IMR-90 (cell line): Measurements from ENCODE around the gene CST9L. TPM values are rescaled to one million over a fixed set of nuclear protein-coding genes. Genes with fewer than 3 reads are reported as not detected.

Experiments
- ATAC-seq: fragments of 200-7000 bp; cut with Tn5 transposase; 2 replicates; pipeline ENCODE4 v1.9.1; 2020; ENCODE audit warnings: low read depth, mild to moderate bottlenecking, moderate library complexity
- BruUV-seq: library from RNA; stranded (reverse); fragments of 400-500 nt; replicated peaks from 2 replicates; lab custom pipeline; 2021; lab: Mats Ljungman, UMichigan
- CTCF ChIA-PET: fragments of 300-600 bp; formaldehyde crosslinking; extraction: SDS; loops from one replicate; lab custom pipeline; 2021; ENCODE audit warnings: antibody characterized with exemption; lab: Yijun Ruan, JAX
- POLR2A ChIA-PET: fragments of 300-600 bp; sonication (Branson Sonifier 250); formaldehyde crosslinking; loops from one replicate; lab custom pipeline; 2022; ENCODE audit warnings: antibody characterized with exemption; ENCODE audit not compliant: unreplicated experiment; lab: Charles Lee
- DNase-seq: peaks from one replicate; pipeline ENCODE4 v3.0.0; 2013
- H2AFZ ChIP-seq: replicated peaks from 2 replicates; pipeline ENCODE3; 2013; ENCODE audit warnings: low read length, mild to moderate bottlenecking; ENCODE audit not compliant: poor library complexity
- H2AK5ac ChIP-seq: 2 replicates; pipeline ENCODE4 v1.6.1; 2013; ENCODE audit warnings: low read depth, low read length, inconsistent platforms
- H2AK9ac ChIP-seq: replicated peaks from 2 replicates; pipeline ENCODE3; 2013; ENCODE audit warnings: mild to moderate bottlenecking, low read depth, low read length, moderate library complexity; ENCODE audit not compliant: poor library complexity
- H2BK120ac ChIP-seq: 2 replicates; pipeline ENCODE4 v1.6.1; 2013; ENCODE audit warnings: low read depth, low read length, inconsistent platforms
- H2BK15ac ChIP-seq: 3 replicates; pipeline ENCODE4 v1.6.1; 2013; ENCODE audit warnings: low read depth, low read length, inconsistent platforms
- H2BK20ac ChIP-seq: 2 replicates; pipeline ENCODE4 v1.6.1; 2013; ENCODE audit warnings: low read depth, mild to moderate bottlenecking, inconsistent platforms, low read length, moderate library complexity
- H2BK5ac ChIP-seq: 2 replicates; pipeline ENCODE4 v1.6.1; 2013; ENCODE audit warnings: mild to moderate bottlenecking, low read depth, low read length, inconsistent platforms; ENCODE audit not compliant: poor library complexity, severe bottlenecking
- H3K14ac ChIP-seq: replicated peaks from 2 replicates; pipeline ENCODE4 v1.6.1; 2013; ENCODE audit warnings: low read depth, low read length, inconsistent platforms
- H3K18ac ChIP-seq: 2 replicates; pipeline ENCODE4 v1.6.1; 2013; ENCODE audit warnings: low read depth, low read length, control low read depth
- H3K23ac ChIP-seq: 2 replicates; pipeline ENCODE4 v1.6.1; 2013; ENCODE audit warnings: low read depth, low read length, inconsistent platforms
- H3K27ac ChIP-seq: 2 replicates; pipeline ENCODE4 v1.5.1; 2013; ENCODE audit warnings: mild to moderate bottlenecking, control low read depth, low read length; ENCODE audit not compliant: insufficient read depth
- H3K27me3 ChIP-seq: 2 replicates; pipeline ENCODE4 v1.6.1; 2013; ENCODE audit warnings: low read length; ENCODE audit not compliant: control insufficient read depth, insufficient read depth
- H3K36me3 ChIP-seq: 2 replicates; pipeline ENCODE4 v1.6.1; 2013; ENCODE audit warnings: low read length, mixed read lengths; ENCODE audit not compliant: control insufficient read depth, insufficient read depth
- H3K4ac ChIP-seq: 2 replicates; pipeline ENCODE4 v1.6.1; 2013; ENCODE audit warnings: low read depth, low read length, inconsistent platforms
- H3K4me1 ChIP-seq: 2 replicates; pipeline ENCODE4 v1.6.1; 2013; ENCODE audit warnings: low read length, mixed read lengths; ENCODE audit not compliant: control insufficient read depth, insufficient read depth
- H3K4me2 ChIP-seq: 2 replicates; pipeline ENCODE4 v1.6.1; 2013; ENCODE audit warnings: low read depth, mild to moderate bottlenecking, control low read depth, low read length, moderate library complexity
- H3K4me3 ChIP-seq: 2 replicates; pipeline ENCODE4 v1.5.1; 2013; ENCODE audit warnings: low read depth, mild to moderate bottlenecking, control low read depth, low read length, moderate library complexity; ENCODE audit not compliant: insufficient read depth
- H3K56ac ChIP-seq: 2 replicates; pipeline ENCODE4 v1.6.1; 2013; ENCODE audit warnings: low read length, inconsistent platforms; ENCODE audit not compliant: insufficient read depth; ENCODE audit errors: extremely low read depth
- H3K79me1 ChIP-seq, 2 experiments: 2 replicates each; pipeline ENCODE4 v1.6.1; 2013; ENCODE audit warnings: low read length in 2 of 2, inconsistent platforms in 1 of 2, low read depth in 1 of 2
- H3K9ac ChIP-seq: 2 replicates; pipeline ENCODE4 v1.6.1; 2013; ENCODE audit warnings: low read depth, low read length, control low read depth
- H3K9me1 ChIP-seq: 2 replicates; pipeline ENCODE4 v1.6.1; 2013; ENCODE audit warnings: low read length, inconsistent platforms; ENCODE audit not compliant: insufficient read depth
- H3K9me3 ChIP-seq: 2 replicates; pipeline ENCODE4 v1.6.1; 2013; ENCODE audit warnings: low read length; ENCODE audit not compliant: control insufficient read depth, insufficient read depth
- H4K20me1 ChIP-seq: 2 replicates; pipeline ENCODE4 v1.6.1; 2013; ENCODE audit warnings: low read length, inconsistent platforms; ENCODE audit not compliant: insufficient read depth
- H4K5ac ChIP-seq: 2 replicates; pipeline ENCODE4 v1.6.1; 2013; ENCODE audit warnings: mild to moderate bottlenecking, low read depth, low read length, control low read depth
- H4K8ac ChIP-seq, 2 experiments: 2 replicates each; pipeline ENCODE4 v1.6.1; 2013; ENCODE audit warnings: low read depth in 2 of 2, low read length in 2 of 2, control low read depth in 1 of 2, inconsistent platforms in 1 of 2
- H4K91ac ChIP-seq: 2 replicates; pipeline ENCODE4 v1.6.1; 2013; ENCODE audit warnings: low read depth, low read length, inconsistent platforms; ENCODE audit not compliant: insufficient read depth
- CHD1 ChIP-seq: IDR thresholded peaks from 2 replicates; pipeline ENCODE4 v1.6.1; 2012; ENCODE audit warnings: low read depth, low read length, improper control_type of control experiment
- FOS ChIP-seq: fragments of 150-350 bp; IDR thresholded peaks from 2 replicates; pipeline ENCODE4 v1.6.1; 2016; ENCODE audit warnings: low read depth, low read length
- MXI1 ChIP-seq: IDR thresholded peaks from 2 replicates; pipeline ENCODE4 v1.6.1; 2012; ENCODE audit warnings: low read depth, mild to moderate bottlenecking, low read length, moderate library complexity, borderline replicate concordance
- NFE2L2 ChIP-seq: fragments of 150-350 bp; IDR thresholded peaks from 2 replicates; pipeline ENCODE4 v1.6.1; 2016; ENCODE audit warnings: low read depth, mild to moderate bottlenecking, low read length
- RAD21 ChIP-seq: IDR thresholded peaks from 2 replicates; pipeline ENCODE4 v1.6.1; 2012; ENCODE audit warnings: low read length, improper control_type of control experiment
- RFX5 ChIP-seq: IDR thresholded peaks from 2 replicates; pipeline ENCODE4 v1.8.0; 2012; ENCODE audit warnings: low read depth, mild to moderate bottlenecking, low read length, moderate library complexity
- WGBS, 2 experiments: methylation state at CpG; one replicate each; pipeline versions ENCODE4 v1.1.5 to v1.1.7; 2013; ENCODE audit warnings: missing lambda C conversion rate in 2 of 2; ENCODE audit not compliant: insufficient read length in 1 of 2; ENCODE audit errors: extremely low coverage in 2 of 2; 5-methylcytosine and 5-hydroxymethylcytosine counted together
- dilution Hi-C: fragments of 300-500 bp; cut with HindIII; formaldehyde crosslinking; loops from one replicate; pipeline ENCODE4 v1.14.3; 2018; ENCODE audit warnings: low sequenced_read_pairs; ENCODE audit not compliant: unreplicated experiment
- in situ Hi-C: fragments of 300-500 bp; cut with MboI; formaldehyde crosslinking; loops from 3 replicates; pipeline ENCODE4 v1.14.3; 2019; ENCODE audit warnings: low sequenced_read_pairs, inconsistent platforms, mixed read lengths
- intact Hi-C: fragments of 100-400 bp; cut with micrococcal nuclease; formaldehyde crosslinking; loops from 2 replicates; pipeline ENCODE4 v1.10.0; 2022
- polyA plus RNA-seq, 3 experiments: library from polyadenylated mRNA; depleted of rRNA; stranded (reverse); fragments of >200 nt; gene quantifications; 2 replicates each; pipeline ENCODE4 v1.2.3, GENCODE V29; 2012; ENCODE audit warnings: low replicate concordance in 1 of 3
- total RNA-seq: library from RNA; depleted of rRNA; stranded (reverse); fragments of >200 nt; gene quantifications from 2 replicates; pipeline ENCODE4 v1.2.3, GENCODE V29; 2012

The CST9L gene
- total and polyA plus RNA-seq, 2 of the 4 experiments (the other 2 are of a cell fraction): not detected

DNA sequence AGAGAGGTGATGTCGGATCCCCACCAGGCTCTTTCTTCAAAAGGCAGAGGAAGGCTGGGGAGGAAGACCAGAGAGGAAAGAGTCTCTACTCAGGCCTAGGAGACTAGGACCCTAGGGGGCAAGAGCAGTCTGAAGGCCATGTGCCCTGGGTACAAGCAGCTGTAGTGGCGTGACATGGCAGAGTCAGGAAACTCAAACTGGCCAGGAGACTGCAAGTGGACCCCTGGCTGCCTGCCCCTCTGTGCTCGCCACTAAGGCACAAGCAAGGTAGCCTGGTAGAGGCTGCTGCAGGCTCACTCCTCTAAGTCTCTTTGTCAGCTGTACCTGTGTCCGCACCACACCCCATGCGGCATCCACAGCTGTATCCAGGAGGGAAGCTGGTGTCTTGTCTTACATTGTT, 19.9 kb downstream of the CST9L start:
- H3K4me1 ChIP-seq: no peaks in the 10 kb centered on the region
- intact Hi-C loops: no loop called here
- H2BK5ac ChIP-seq: no peak overlapping the region
- no peak overlapping the region for H4K91ac ChIP-seq
- H4K20me1 ChIP-seq: no peaks in the 10 kb centered on the region
- H2AK5ac ChIP-seq: no peak overlapping the region
- H3K4me3 ChIP-seq: no peak overlapping the region
- 44% methylated on average over 3 of the region's 5 CpGs; no CpG with 5 or more reads in 1 of the 2 experiments for WGBS, 2 experiments
- no TSS peak for BruUV-seq
- ChIA-PET POLR2A (no interaction called here), CTCF (no interaction called here)
- no peak overlapping the region for H3K4ac ChIP-seq
- no peak overlapping the region for H2BK20ac ChIP-seq
- no peak overlapping the region for H3K9ac ChIP-seq
- H3K27ac ChIP-seq: no peak overlapping the region
- H3K56ac ChIP-seq: no peak overlapping the region
- DNase-seq (no peak), ATAC-seq (no peak)
- no peaks in the 10 kb centered on the region for H3K9me3 ChIP-seq
- no peak overlapping the region for H2AK9ac ChIP-seq
- in situ Hi-C loops: no loop called here
- H2AFZ ChIP-seq: no peak overlapping the region
- H2BK120ac ChIP-seq: no peak overlapping the region
- H3K36me3 ChIP-seq: no peaks in the 10 kb centered on the region
- dilution Hi-C loops: no loop called here
- H3K4me2 ChIP-seq: no peak overlapping the region
- H3K18ac ChIP-seq: no peak overlapping the region
- TF ChIP-seq MXI1: no peak
- no peak for TF ChIP-seq RAD21
- TF ChIP-seq CHD1: no peak
- no peak for TF ChIP-seq RFX5
- TF ChIP-seq FOS: no peak
- no peak for TF ChIP-seq NFE2L2
- no peak overlapping the region for H4K8ac ChIP-seq
- no peak overlapping the region for H2BK15ac ChIP-seq
- no peaks in the 10 kb centered on the region for H3K9me1 ChIP-seq
- H3K79me1 ChIP-seq: no peaks in the 10 kb centered on the region
- no peaks in the 10 kb centered on the region for H3K27me3 ChIP-seq
- no peak overlapping the region for H3K14ac ChIP-seq
- H3K23ac ChIP-seq: no peak overlapping the region
- no peak overlapping the region for H4K5ac ChIP-seq
